Mucosa of descending colon (tissue), 3 donors: Measurements from ENCODE around the gene SDCCAG8. TPM values are rescaled to one million over a fixed set of nuclear protein-coding genes. Genes with fewer than 3 reads are reported as not detected.

Source experiments
- ATAC-seq: fragments of 200-7000 bp; cut with Tn5 transposase; one replicate; pipeline ENCODE4 v1.9.1; 2020; ENCODE audit warnings: mild to moderate bottlenecking, moderate library complexity
- DNase-seq, 3 donors: peaks; one replicate each; pipeline ENCODE4 v3.0.0-alpha.2; 2020
- H3K36me3 ChIP-seq: fragments of 200-600 bp; one replicate; pipeline ENCODE4 v1.8.0; 2021; ENCODE audit warnings: low read depth, mild to moderate bottlenecking
- H3K4me1 ChIP-seq: fragments of 200-600 bp; one replicate; pipeline ENCODE4 v1.8.0; 2021; ENCODE audit warnings: low read depth, mild to moderate bottlenecking
- H3K4me3 ChIP-seq: fragments of 200-600 bp; one replicate; pipeline ENCODE4 v1.8.0; 2021; ENCODE audit warnings: mild to moderate bottlenecking
- H3K9me3 ChIP-seq: fragments of 200-600 bp; one replicate; pipeline ENCODE4 v1.8.0; 2021; ENCODE audit warnings: mild to moderate bottlenecking
- intact Hi-C, 2 donors: fragments of 100-400 bp; cut with DNase I in 1 of 2; cut with micrococcal nuclease in 1 of 2; formaldehyde crosslinking; loops; one replicate each; pipeline versions ENCODE4 v1.11.0 to v1.11.1; 2022; cut with DNase I, micrococcal nuclease
- total RNA-seq, 3 donors: library from RNA; stranded (reverse); fragmentation: NEBNext Ultra II Directional in 2 of 3; extraction: Animal tissue kit (Norgen Biotek cat#: 25700) in 2 of 3; gene quantifications; one replicate each; pipeline versions ENCODE4 v1.2.1 to v1.2.4, GENCODE V29; 2021 to 2023
- TF ChIP-seq, protein P1 (sequence below): fragments of 200-600 bp; IDR thresholded peaks from one replicate; pipeline ENCODE4 v1.8.0; 2022; ENCODE audit warnings: antibody characterized with exemption, mild to moderate bottlenecking
- donor health status: DM: no; HTN: no; CAD: no; lungs with moderate emphysema.
- donor health status: DM: no; HTN: no; CAD: no.
- donor health status: DM: no; HTN: yes; CAD: no.

Gene SDCCAG8
- total RNA-seq, 3 donors from 2014 or later: 22.1 to 37.5 (median 34.1) TPM

DNA sequence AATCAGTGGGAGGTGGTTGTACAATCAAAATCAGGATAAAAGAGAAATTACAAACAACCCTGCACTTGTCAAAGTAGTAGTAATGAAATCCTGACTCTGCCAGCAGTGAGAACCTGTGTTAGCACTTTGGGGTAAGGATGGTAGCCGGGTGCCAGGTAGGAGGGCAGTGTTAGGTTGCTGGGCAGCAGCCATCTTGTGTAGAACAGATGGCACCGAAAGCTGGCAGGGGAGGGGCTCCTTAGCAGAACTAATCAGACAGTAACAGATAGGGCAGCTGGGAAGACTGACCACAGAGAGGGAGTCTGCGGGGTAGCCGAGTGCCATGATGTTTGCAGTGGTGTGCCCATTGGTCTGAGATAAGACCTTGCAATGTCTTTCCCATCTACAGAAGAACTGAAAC is 137.3 kb downstream of the SDCCAG8 start:
- intact Hi-C loops: no loop called here
- DNase-seq: no peak
- ATAC-seq: peak; percentile 19
- Histone ChIP-seq H3K36me3 (no peaks in the 10 kb centered on the region), H3K4me1 (no peaks in the 10 kb centered on the region), H3K9me3 (no peaks in the 10 kb centered on the region), H3K4me3 (no peak overlapping the region)
- TF ChIP-seq, protein P1, sequence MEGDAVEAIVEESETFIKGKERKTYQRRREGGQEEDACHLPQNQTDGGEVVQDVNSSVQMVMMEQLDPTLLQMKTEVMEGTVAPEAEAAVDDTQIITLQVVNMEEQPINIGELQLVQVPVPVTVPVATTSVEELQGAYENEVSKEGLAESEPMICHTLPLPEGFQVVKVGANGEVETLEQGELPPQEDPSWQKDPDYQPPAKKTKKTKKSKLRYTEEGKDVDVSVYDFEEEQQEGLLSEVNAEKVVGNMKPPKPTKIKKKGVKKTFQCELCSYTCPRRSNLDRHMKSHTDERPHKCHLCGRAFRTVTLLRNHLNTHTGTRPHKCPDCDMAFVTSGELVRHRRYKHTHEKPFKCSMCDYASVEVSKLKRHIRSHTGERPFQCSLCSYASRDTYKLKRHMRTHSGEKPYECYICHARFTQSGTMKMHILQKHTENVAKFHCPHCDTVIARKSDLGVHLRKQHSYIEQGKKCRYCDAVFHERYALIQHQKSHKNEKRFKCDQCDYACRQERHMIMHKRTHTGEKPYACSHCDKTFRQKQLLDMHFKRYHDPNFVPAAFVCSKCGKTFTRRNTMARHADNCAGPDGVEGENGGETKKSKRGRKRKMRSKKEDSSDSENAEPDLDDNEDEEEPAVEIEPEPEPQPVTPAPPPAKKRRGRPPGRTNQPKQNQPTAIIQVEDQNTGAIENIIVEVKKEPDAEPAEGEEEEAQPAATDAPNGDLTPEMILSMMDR: no peak

DNA sequence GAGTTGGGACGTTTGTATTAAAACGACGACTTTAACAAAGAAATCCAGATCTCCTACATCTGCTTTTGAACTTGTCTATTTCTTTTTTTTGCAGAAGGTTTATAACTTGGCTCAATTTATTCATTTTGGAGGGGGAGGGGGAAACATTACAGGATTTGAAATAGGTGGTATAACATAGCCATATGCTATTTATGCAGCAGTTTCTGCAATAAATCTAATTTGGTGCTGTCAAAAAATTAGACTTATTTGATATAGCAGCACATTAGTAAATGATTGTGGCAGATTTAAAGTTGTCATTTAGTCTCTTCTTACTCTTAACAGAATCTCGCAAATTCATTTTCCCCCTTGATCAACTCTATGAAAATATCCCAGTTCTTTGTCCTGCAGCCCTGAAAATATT is 138.2 kb downstream of the SDCCAG8 start:
- ATAC-seq: no peak
- H3K36me3 ChIP-seq: no peaks in the 10 kb centered on the region

DNA sequence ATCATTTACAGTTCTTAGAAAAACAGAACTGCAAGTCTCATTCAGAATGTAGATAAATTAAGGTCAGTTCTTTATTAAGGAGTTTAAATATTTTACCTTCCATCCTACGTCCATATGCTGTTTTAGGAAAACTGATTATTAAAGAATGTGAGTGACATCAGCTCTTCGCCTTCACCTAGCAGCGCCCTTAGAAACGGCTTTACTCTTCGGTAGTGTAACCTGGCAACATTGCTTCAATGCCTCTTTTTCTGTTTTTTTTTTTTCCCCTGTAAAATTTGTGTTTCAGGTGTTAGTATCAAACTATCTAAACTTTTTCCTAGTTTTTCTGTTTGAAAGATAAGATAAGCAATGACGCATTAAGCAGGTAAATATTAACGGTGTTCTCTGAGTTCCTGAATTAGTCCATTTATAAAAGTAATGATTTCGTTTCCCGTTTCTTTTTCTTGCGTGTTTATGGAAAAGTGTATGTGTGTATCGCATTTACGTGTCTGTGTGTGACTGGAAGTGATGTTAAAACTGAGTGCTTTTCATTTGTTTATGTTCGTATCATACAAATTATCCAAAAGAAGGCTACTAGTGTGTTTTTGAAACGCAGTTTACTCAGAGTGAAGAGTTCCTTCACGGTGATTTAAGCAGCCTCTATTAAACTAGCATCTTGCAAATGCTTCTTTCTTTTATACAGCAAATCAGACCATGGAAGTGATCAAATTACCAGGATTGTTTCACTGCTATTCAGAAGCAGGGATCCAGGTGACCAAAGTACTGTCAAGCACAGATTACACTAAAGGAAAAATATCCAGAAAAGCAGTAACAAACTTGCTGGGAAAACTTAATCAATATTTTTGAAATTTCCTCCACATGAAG is 139.0 kb downstream of the SDCCAG8 start:
- DNase-seq (no peak), ATAC-seq (no peak)
- Histone ChIP-seq H3K36me3 (no peaks in the 10 kb centered on the region), H3K9me3 (no peaks in the 10 kb centered on the region), H3K4me1 (no peaks in the 10 kb centered on the region), H3K4me3 (no peak overlapping the region)
- intact Hi-C loops: no loop called here
- TF ChIP-seq, protein P1: no peak

More for the DNA sequence above, 138.2 kb downstream of the SDCCAG8 start:
- Histone ChIP-seq H3K4me1 (no peaks in the 10 kb centered on the region), H3K9me3 (no peaks in the 10 kb centered on the region), H3K4me3 (no peak overlapping the region)
- DNase-seq: no peak
- intact Hi-C loops: no loop called here
- TF ChIP-seq, protein P1: no peak

DNA sequence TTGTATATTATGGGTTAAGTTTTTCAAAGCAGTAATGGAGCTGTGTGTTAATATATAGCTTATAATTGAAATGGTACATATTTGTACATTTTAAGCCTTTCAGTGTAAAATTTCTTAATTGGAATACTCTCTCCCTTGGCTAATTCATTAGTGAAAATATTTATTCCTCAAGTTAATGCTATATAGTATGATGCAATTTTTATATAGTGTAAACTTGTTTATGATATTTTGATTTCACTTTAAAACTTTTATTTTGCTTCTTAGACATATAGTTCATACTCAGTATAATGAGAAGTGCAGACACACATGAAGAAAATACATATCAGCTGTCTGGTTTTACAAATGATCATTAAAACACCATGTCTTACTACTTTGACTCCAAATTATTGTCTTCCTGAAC is 140.6 kb downstream of the SDCCAG8 start:
- TF ChIP-seq, protein P1: no peak
- Histone ChIP-seq H3K4me1 (no peaks in the 10 kb centered on the region), H3K9me3 (no peaks in the 10 kb centered on the region), H3K36me3 (no peaks in the 10 kb centered on the region), H3K4me3 (no peak overlapping the region)
- ATAC-seq (no peak), DNase-seq (no peak)
- intact Hi-C loops: no loop called here

DNA sequence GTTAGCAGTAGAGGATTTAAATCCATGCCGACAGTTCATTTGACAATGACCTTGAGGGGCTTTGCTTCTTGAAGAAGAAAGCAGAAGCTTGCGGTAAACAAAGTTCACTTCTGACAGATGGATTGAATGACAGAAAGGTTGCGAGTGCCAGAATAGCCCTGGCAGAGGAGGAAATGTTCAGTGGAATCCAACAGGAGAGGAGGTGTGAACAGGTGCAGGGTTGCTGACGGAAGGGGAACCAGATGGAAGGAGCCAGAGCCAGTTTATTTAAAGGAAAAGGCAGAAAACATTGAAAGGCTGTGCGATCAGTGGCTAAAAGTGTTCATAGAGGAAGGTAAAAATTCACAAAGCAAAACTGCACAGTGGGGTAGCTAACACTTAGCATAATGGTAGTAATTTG is 141.0 kb downstream of the SDCCAG8 start:
- Histone ChIP-seq H3K9me3 (no peaks in the 10 kb centered on the region), H3K4me1 (no peaks in the 10 kb centered on the region), H3K36me3 (no peaks in the 10 kb centered on the region), H3K4me3 (no peak overlapping the region)
- DNase-seq (no peak), ATAC-seq (no peak)
- intact Hi-C loops: no loop called here
- TF ChIP-seq, protein P1: no peak
